PC-3 (cell line): Measurements from ENCODE around the gene SH3BP1. TPM values are rescaled to one million over a fixed set of nuclear protein-coding genes. Genes with fewer than 3 reads are reported as not detected.

Experiments used
- ATAC-seq: fragments of 200-7000 bp; cut with Tn5 transposase; 2 replicates; pipeline ENCODE4 v1.9.1; 2020; ENCODE audit warnings: mild to moderate bottlenecking, moderate library complexity
- BruUV-seq: library from RNA; stranded (reverse); fragments of 400-500 nt; replicated peaks from 2 replicates; lab custom pipeline; 2021; lab: Mats Ljungman, UMichigan
- CTCF ChIA-PET: fragments of 300-600 bp; sonication (Branson Sonifier 250); formaldehyde crosslinking; loops from one replicate; lab custom pipeline; 2022; ENCODE audit warnings: antibody characterized with exemption; lab: Charles Lee
- POLR2A ChIA-PET: fragments of 300-600 bp; sonication (Branson Sonifier 250); formaldehyde crosslinking; loops from one replicate; lab custom pipeline; 2022; ENCODE audit warnings: antibody characterized with exemption; ENCODE audit not compliant: unreplicated experiment; lab: Charles Lee
- DNase-seq: peaks from one replicate; pipeline ENCODE4 v3.0.0-alpha.2; 2015
- H2AFZ ChIP-seq: fragments of 300-600 bp; sonication (generic); 2 replicates; pipeline ENCODE4 v1.6.0; 2016; ENCODE audit warnings: antibody characterized with exemption, low read length
- H3F3A ChIP-seq: fragments of 300-600 bp; sonication (generic); one replicate; pipeline ENCODE4 v1.6.0; 2017; ENCODE audit warnings: antibody characterized with exemption, low read length, control low read depth, mild to moderate bottlenecking; ENCODE audit not compliant: unreplicated experiment
- H3K27ac ChIP-seq: fragments of 300-600 bp; sonication (generic); 2 replicates; pipeline ENCODE4 v1.5.1; 2016; ENCODE audit warnings: mild to moderate bottlenecking, low read length
- H3K27me3 ChIP-seq: fragments of 300-600 bp; sonication (generic); 2 replicates; pipeline ENCODE4 v1.6.1; 2016; ENCODE audit warnings: low read length, mixed read lengths
- H3K36me3 ChIP-seq: fragments of 300-600 bp; sonication (generic); 2 replicates; pipeline ENCODE4 v1.6.1; 2016; ENCODE audit warnings: low read depth, mixed run types, low read length, mixed read lengths
- H3K4me1 ChIP-seq: fragments of 300-600 bp; sonication (generic); 2 replicates; pipeline ENCODE4 v1.5.1; 2016; ENCODE audit warnings: low read length; ENCODE audit not compliant: insufficient read depth
- H3K4me2 ChIP-seq: fragments of 300-600 bp; sonication (generic); 2 replicates; pipeline ENCODE4 v1.6.0; 2016; ENCODE audit warnings: low read length
- H3K4me3 ChIP-seq: fragments of 300-600 bp; sonication (generic); 2 replicates; pipeline ENCODE4 v1.5.1; 2016; ENCODE audit warnings: mild to moderate bottlenecking, low read length, mixed read lengths
- H3K79me2 ChIP-seq: fragments of 300-600 bp; sonication (generic); 2 replicates; pipeline ENCODE4 v1.6.1; 2017; ENCODE audit warnings: low read length, mixed read lengths
- H3K9ac ChIP-seq: fragments of 300-600 bp; sonication (generic); 2 replicates; pipeline ENCODE4 v1.6.0; 2016; ENCODE audit warnings: mild to moderate bottlenecking, low read length
- H3K9me2 ChIP-seq: fragments of 300-600 bp; sonication (generic); replicated peaks from 2 replicates; pipeline ENCODE4 v1.6.1; 2016; ENCODE audit warnings: mixed run types, low read length, mixed read lengths
- H3K9me3 ChIP-seq: fragments of 300-600 bp; sonication (generic); 2 replicates; pipeline ENCODE4 v1.6.1; 2016; ENCODE audit warnings: low read length, mixed read lengths
- H4K20me1 ChIP-seq: fragments of 300-600 bp; sonication (generic); 2 replicates; pipeline ENCODE4 v1.6.1; 2016; ENCODE audit warnings: low read length, mixed read lengths
- EZH2 ChIP-seq: fragments of 300-600 bp; sonication (generic); IDR thresholded peaks from one replicate; pipeline ENCODE4 v1.6.1; 2017; ENCODE audit warnings: antibody characterized with exemption, mild to moderate bottlenecking, low read length; ENCODE audit not compliant: unreplicated experiment
- EZH2phosphoT487 ChIP-seq: fragments of 300-600 bp; sonication (generic); IDR thresholded peaks from 2 replicates; pipeline ENCODE4 v1.6.1; 2018; ENCODE audit warnings: mild to moderate bottlenecking, antibody characterized with exemption, low read length, borderline replicate concordance
- intact Hi-C: fragments of 100-400 bp; cut with micrococcal nuclease; formaldehyde crosslinking; loops from 2 replicates; pipeline ENCODE4 v1.9.0; 2023
- total RNA-seq: library from RNA; depleted of rRNA; stranded (reverse); fragments of >200 nt; gene quantifications from 2 replicates; pipeline ENCODE4 v1.2.3, GENCODE V29; 2014
- TF ChIP-seq, protein P1 (sequence below): fragments of 300-600 bp; sonication (generic); conservative IDR thresholded peaks from 2 replicates; pipeline ENCODE4 v1.5.1; 2017; ENCODE audit warnings: antibody characterized with exemption, low read depth, mild to moderate bottlenecking, low read length

SH3BP1 gene
- total RNA-seq, 1 experiment from 2014 or later, result 18.0 TPM

DNA sequence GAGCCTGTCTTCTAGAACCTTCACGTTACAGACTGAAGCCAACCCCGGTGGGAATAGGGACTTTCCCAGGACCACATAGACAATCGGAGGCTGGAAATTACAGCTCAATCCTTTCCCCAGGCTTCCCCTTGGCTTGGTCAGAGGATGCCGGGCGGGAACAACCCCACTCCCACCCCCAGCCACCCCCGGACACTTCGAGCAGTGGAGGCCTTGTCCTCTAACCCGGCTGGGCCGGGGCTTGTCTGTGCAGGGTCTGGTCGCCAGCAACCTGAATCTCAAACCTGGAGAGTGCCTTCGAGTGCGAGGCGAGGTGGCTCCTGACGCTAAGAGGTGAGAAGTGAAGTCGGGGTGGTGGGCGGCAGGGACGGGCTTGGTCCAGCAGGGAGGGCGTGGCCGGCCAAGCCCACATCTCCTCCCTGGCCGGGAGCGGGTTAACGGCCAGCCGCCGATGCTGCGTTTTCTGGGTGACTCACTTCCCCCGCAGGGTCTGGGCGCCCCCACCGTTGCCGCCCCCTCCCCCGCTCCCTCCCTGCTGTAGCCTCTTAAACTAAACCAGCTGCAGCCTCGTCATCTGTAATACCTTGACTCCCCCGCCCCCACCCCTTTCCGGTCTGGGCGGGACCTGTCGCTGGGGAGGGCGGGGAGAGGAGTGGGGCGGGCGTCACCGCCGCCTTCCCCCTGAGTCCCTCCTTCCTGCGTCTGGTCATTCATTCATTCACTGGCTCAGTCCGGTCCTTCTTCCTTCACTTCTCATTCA lies 37.4 kb downstream of the SH3BP1 start:
- peaks cover 15% of the 10 kb centered on the region for H3K4me1 ChIP-seq
- POLR2A ChIA-PET, result interaction anchor here (0.6 kb wide), 1 partner anchor 58 kb away, joined by 4 read pairs; no protein-coding TSS in a partner anchor
- no peaks in the 10 kb centered on the region for H3K27me3 ChIP-seq
- intact Hi-C loops, result no loop called here
- peak overlapping the region; percentile 86 for H3K9ac ChIP-seq
- H3K9me2 ChIP-seq, result no peaks in the 10 kb centered on the region
- peaks cover 3% of the 10 kb centered on the region for H3F3A ChIP-seq
- DNase-seq (peak; percentile 93), ATAC-seq (peak; percentile 25)
- TF ChIP-seq EZH2 (no peak), EZH2phosphoT487 (no peak)
- TF ChIP-seq, protein P1, sequence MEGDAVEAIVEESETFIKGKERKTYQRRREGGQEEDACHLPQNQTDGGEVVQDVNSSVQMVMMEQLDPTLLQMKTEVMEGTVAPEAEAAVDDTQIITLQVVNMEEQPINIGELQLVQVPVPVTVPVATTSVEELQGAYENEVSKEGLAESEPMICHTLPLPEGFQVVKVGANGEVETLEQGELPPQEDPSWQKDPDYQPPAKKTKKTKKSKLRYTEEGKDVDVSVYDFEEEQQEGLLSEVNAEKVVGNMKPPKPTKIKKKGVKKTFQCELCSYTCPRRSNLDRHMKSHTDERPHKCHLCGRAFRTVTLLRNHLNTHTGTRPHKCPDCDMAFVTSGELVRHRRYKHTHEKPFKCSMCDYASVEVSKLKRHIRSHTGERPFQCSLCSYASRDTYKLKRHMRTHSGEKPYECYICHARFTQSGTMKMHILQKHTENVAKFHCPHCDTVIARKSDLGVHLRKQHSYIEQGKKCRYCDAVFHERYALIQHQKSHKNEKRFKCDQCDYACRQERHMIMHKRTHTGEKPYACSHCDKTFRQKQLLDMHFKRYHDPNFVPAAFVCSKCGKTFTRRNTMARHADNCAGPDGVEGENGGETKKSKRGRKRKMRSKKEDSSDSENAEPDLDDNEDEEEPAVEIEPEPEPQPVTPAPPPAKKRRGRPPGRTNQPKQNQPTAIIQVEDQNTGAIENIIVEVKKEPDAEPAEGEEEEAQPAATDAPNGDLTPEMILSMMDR, result no peak
- H3K36me3 ChIP-seq, result peaks cover 5% of the 10 kb centered on the region; the same call in 1 of the 2 replicates
- H3K4me3 ChIP-seq, result peak overlapping the region; percentile 85
- H3K4me2 ChIP-seq, result peak overlapping the region; percentile 97
- TSS peak; percentile 97 for BruUV-seq
- CTCF ChIA-PET, result interaction anchor here (1.0 kb wide), 1 partner anchor 33 kb away, joined by 3 read pairs; no protein-coding TSS in a partner anchor
- peaks cover 25% of the 10 kb centered on the region for H3K79me2 ChIP-seq
- peaks cover 6% of the 10 kb centered on the region; the same call in 1 of the 2 replicates for H4K20me1 ChIP-seq
- no peak overlapping the region for H2AFZ ChIP-seq
- no peaks in the 10 kb centered on the region for H3K9me3 ChIP-seq
- peak overlapping the region; percentile 93 for H3K27ac ChIP-seq

DNA sequence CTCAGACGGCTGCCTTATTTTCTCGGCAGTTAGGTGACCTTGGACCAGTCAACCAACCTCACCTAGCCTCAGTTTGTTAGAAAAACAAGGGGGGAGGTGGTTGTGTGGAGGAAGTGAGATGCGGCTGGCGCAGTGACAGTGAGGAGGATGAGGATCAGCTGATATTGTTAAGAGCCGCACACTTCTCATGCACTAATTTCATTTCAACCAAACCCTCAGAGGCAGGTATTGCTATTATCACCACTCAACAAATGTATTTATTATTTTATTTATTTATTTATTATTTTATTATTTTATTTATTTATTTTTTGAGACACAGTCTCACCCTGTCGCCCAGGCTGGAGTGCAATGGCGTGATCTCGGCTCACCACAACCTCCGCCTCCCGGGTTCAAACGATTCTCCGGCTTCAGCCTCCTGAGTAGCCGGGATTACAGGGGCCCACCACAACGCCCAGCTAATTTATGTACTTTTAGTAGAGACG lies 38.1 kb downstream of the SH3BP1 start:
- H3K9ac ChIP-seq, result no peak overlapping the region
- peaks cover 15% of the 10 kb centered on the region for H3K4me1 ChIP-seq
- H3K79me2 ChIP-seq, result peaks cover 25% of the 10 kb centered on the region
- ATAC-seq (no peak), DNase-seq (no peak)
- peak overlapping the region; percentile 32; the same call in 1 of the 2 replicates for H3K27ac ChIP-seq
- H3F3A ChIP-seq, result peaks cover 3% of the 10 kb centered on the region
- BruUV-seq, result no TSS peak
- intact Hi-C loops, result no loop called here
- H3K9me2 ChIP-seq, result no peaks in the 10 kb centered on the region
- ChIA-PET CTCF (interaction anchor here (1.0 kb wide), 1 partner anchor 34 kb away, joined by 3 read pairs; no protein-coding TSS in a partner anchor), POLR2A (interaction anchor here (0.6 kb wide), 1 partner anchor 59 kb away, joined by 4 read pairs; no protein-coding TSS in a partner anchor)
- no peak overlapping the region for H2AFZ ChIP-seq
- TF ChIP-seq, protein P1, result no peak
- TF ChIP-seq EZH2 (no peak), EZH2phosphoT487 (no peak)
- peak overlapping the region; percentile 97 for H3K4me2 ChIP-seq
- no peaks in the 10 kb centered on the region for H3K9me3 ChIP-seq
- peaks cover 5% of the 10 kb centered on the region; the same call in 1 of the 2 replicates for H3K36me3 ChIP-seq
- no peaks in the 10 kb centered on the region for H3K27me3 ChIP-seq
- H4K20me1 ChIP-seq, result peaks cover 6% of the 10 kb centered on the region; the same call in 1 of the 2 replicates
- peak overlapping the region; percentile 85 for H3K4me3 ChIP-seq
